Mesenchymal stem cell (in vitro differentiated cells and primary cell): Measurements from ENCODE around the gene DIABLO.
A peak's percentile ranks its signal among the peaks of the same experiment; 100 is the strongest.

Source experiments
- DNase-seq: peaks from one replicate; pipeline ENCODE4 v3.0.0-alpha.2; 2013
- H2AFZ ChIP-seq: one replicate; pipeline ENCODE4 v1.6.1; 2013; ENCODE audit warnings: low read depth, mild to moderate bottlenecking, control low read depth, inconsistent platforms, low read length, moderate library complexity
- H2AK5ac ChIP-seq: 2 replicates; pipeline ENCODE4 v1.6.1; 2013; ENCODE audit warnings: low read length, moderate library complexity, mild to moderate bottlenecking, inconsistent platforms; ENCODE audit not compliant: severe bottlenecking
- H2BK120ac ChIP-seq: one replicate; pipeline ENCODE4 v1.6.1; 2013; ENCODE audit warnings: low read depth, mild to moderate bottlenecking, inconsistent platforms, low read length, moderate library complexity
- H2BK12ac ChIP-seq, 2 experiments: one replicate each; pipeline ENCODE4 v1.6.1; 2013; ENCODE audit warnings: inconsistent platforms in 2 of 2, low read length in 2 of 2, mild to moderate bottlenecking in 2 of 2, moderate library complexity in 2 of 2, control low read depth in 1 of 2
- H2BK15ac ChIP-seq: one replicate; pipeline ENCODE4 v1.6.1; 2013; ENCODE audit warnings: mild to moderate bottlenecking, low read depth, inconsistent platforms; ENCODE audit not compliant: poor library complexity, severe bottlenecking
- H2BK5ac ChIP-seq: 2 replicates; pipeline ENCODE4 v1.6.1; 2013; ENCODE audit warnings: low read depth, mild to moderate bottlenecking, low read length, control low read depth, inconsistent platforms; ENCODE audit not compliant: poor library complexity, severe bottlenecking
- H3K14ac ChIP-seq, 2 experiments: one replicate each; pipeline ENCODE4 v1.6.1; 2013; ENCODE audit warnings: inconsistent platforms in 2 of 2, low read length in 2 of 2, control low read depth in 1 of 2, mild to moderate bottlenecking in 1 of 2, moderate library complexity in 1 of 2
- H3K18ac ChIP-seq, 2 experiments: one replicate each; pipeline ENCODE4 v1.6.1; 2013; ENCODE audit warnings: inconsistent platforms in 2 of 2, low read length in 2 of 2, control low read depth in 1 of 2, low read depth in 1 of 2, mild to moderate bottlenecking in 1 of 2
- H3K23ac ChIP-seq, 2 experiments: one replicate each; pipeline ENCODE4 v1.6.1; 2013; ENCODE audit warnings: inconsistent platforms in 2 of 2, low read length in 2 of 2, mild to moderate bottlenecking in 2 of 2, moderate library complexity in 2 of 2, control low read depth in 1 of 2
- H3K27ac ChIP-seq: 2 replicates; pipeline ENCODE4 v1.5.1; 2013; ENCODE audit warnings: mild to moderate bottlenecking, moderate library complexity, low read length, control low read depth, inconsistent platforms; ENCODE audit not compliant: poor library complexity, severe bottlenecking
- H3K27me3 ChIP-seq, 2 experiments: 2 replicates each; pipeline versions ENCODE4 v1.6.1 to v1.7.0; 2013; ENCODE audit warnings: low read length in 2 of 2, mild to moderate bottlenecking in 2 of 2, moderate library complexity in 2 of 2, control low read depth in 1 of 2, inconsistent platforms in 1 of 2; ENCODE audit not compliant: control insufficient read depth in 1 of 2, insufficient read depth in 1 of 2
- H3K36me3 ChIP-seq, 2 experiments: 2 replicates each; pipeline versions ENCODE4 v1.6.1 to v1.7.0; 2013; ENCODE audit warnings: low read length in 2 of 2, control low read depth in 1 of 2, inconsistent platforms in 1 of 2, low read depth in 1 of 2, mild to moderate bottlenecking in 1 of 2; ENCODE audit not compliant: insufficient read depth in 2 of 2, control insufficient read depth in 1 of 2
- H3K4ac ChIP-seq, 2 experiments: one replicate each; pipeline ENCODE4 v1.6.1; 2013; ENCODE audit warnings: inconsistent platforms in 2 of 2, low read length in 2 of 2, mild to moderate bottlenecking in 2 of 2, moderate library complexity in 2 of 2, control low read depth in 1 of 2, low read depth in 1 of 2
- H3K4me1 ChIP-seq: 2 replicates; pipeline ENCODE4 v1.6.1; 2013; ENCODE audit warnings: low read depth, low read length, control low read depth; ENCODE audit not compliant: control insufficient read depth, insufficient read depth
- H3K4me2 ChIP-seq: 2 replicates; pipeline ENCODE4 v1.6.1; 2013; ENCODE audit warnings: low read length, mild to moderate bottlenecking, inconsistent platforms; ENCODE audit not compliant: poor library complexity, severe bottlenecking
- H3K4me3 ChIP-seq, 2 experiments: 2 replicates each; pipeline versions ENCODE4 v1.5.1 to v1.7.0; 2013; ENCODE audit warnings: low read length in 2 of 2, mild to moderate bottlenecking in 2 of 2, control low read depth in 1 of 2, low read depth in 1 of 2; ENCODE audit not compliant: insufficient read depth in 1 of 2
- H3K79me1 ChIP-seq: replicated peaks from 2 replicates; pipeline ENCODE4 v1.6.1; 2013; ENCODE audit warnings: mild to moderate bottlenecking, control low read depth, low read length, inconsistent platforms; ENCODE audit not compliant: poor library complexity, severe bottlenecking
- H3K9ac ChIP-seq: 2 replicates; pipeline ENCODE4 v1.7.0; 2013; ENCODE audit warnings: mild to moderate bottlenecking, low read length, moderate library complexity
- H3K9me3 ChIP-seq: 2 replicates; pipeline ENCODE4 v1.7.0; 2013; ENCODE audit warnings: mild to moderate bottlenecking, low read length; ENCODE audit not compliant: control insufficient read depth
- H4K8ac ChIP-seq: one replicate; pipeline ENCODE4 v1.6.1; 2013; ENCODE audit warnings: inconsistent platforms, mild to moderate bottlenecking, low read length, moderate library complexity
- H4K91ac ChIP-seq: one replicate; pipeline ENCODE4 v1.6.1; 2013; ENCODE audit warnings: mild to moderate bottlenecking, low read length, inconsistent platforms
- WGBS: methylation state at CpG from one replicate; pipeline ENCODE4 v1.1.7; 2013; ENCODE audit warnings: mixed read lengths; 5-methylcytosine and 5-hydroxymethylcytosine counted together

The DIABLO gene

GRCh38 chr12:122185079-122185478 lies 40.8 kb downstream of the DIABLO start:
- DNase-seq = no peak
- WGBS = 93% methylated on average over 7 of the region's 7 CpGs

GRCh38 chr12:122184517-122184916 lies 41.3 kb downstream of the DIABLO start:
- peaks cover 9% of the 10 kb centered on the region for H3K4me1 ChIP-seq
- 93% methylated on average over 14 of the region's 18 CpGs for WGBS
- no peak overlapping the region for H3K27ac ChIP-seq
- no peaks in the 10 kb centered on the region for H3K9me3 ChIP-seq
- no peak overlapping the region for H4K8ac ChIP-seq
- peak overlapping the region in 1 of 2 experiments; percentile 35 for H3K4ac ChIP-seq
- no peak for DNase-seq
- H2BK15ac ChIP-seq = no peak overlapping the region
- no peak overlapping the region for H2BK120ac ChIP-seq
- no peak overlapping the region for H4K91ac ChIP-seq
- H3K36me3 ChIP-seq = no peaks in the 10 kb centered on the region
- no peak overlapping the region for H3K23ac ChIP-seq
- no peak overlapping the region for H3K9ac ChIP-seq
- H3K4me3 ChIP-seq = no peak overlapping the region
- H3K18ac ChIP-seq = no peak overlapping the region
- H2BK12ac ChIP-seq = no peak overlapping the region
- no peak overlapping the region for H2AK5ac ChIP-seq
- no peak overlapping the region for H3K4me2 ChIP-seq
- H2AFZ ChIP-seq = peak overlapping the region; percentile 43
- no peak overlapping the region for H2BK5ac ChIP-seq
- H3K14ac ChIP-seq = no peak overlapping the region
- H3K79me1 ChIP-seq = no peaks in the 10 kb centered on the region
- peaks cover 0 to 9% of the 10 kb centered on the region in 2 experiments for H3K27me3 ChIP-seq

More at GRCh38 chr12:122185079-122185478, 40.8 kb downstream of the DIABLO start:
- Histone ChIP-seq H3K27ac (no peak overlapping the region), H3K4me1 (peaks cover 9% of the 10 kb centered on the region), H2BK5ac (no peak overlapping the region), H3K4ac (no peak overlapping the region), H4K8ac (no peak overlapping the region), H3K27me3 (peaks cover 0 to 9% of the 10 kb centered on the region in 2 experiments), H3K23ac (no peak overlapping the region), H3K4me2 (no peak overlapping the region), H2BK120ac (no peak overlapping the region), H2AFZ (no peak overlapping the region), H3K4me3 (no peak overlapping the region), H3K9me3 (no peaks in the 10 kb centered on the region), H3K36me3 (no peaks in the 10 kb centered on the region), H3K18ac (no peak overlapping the region), H2AK5ac (no peak overlapping the region), H2BK15ac (no peak overlapping the region), H2BK12ac (no peak overlapping the region), H4K91ac (no peak overlapping the region), H3K79me1 (no peaks in the 10 kb centered on the region), H3K14ac (no peak overlapping the region), H3K9ac (no peak overlapping the region)

- Histone ChIP-seq H2BK12ac (peak overlapping the region in 1 of 2 experiments; percentile 18), H2BK15ac (no peak overlapping the region), H2AK5ac (no peak overlapping the region), H2AFZ (peak overlapping the region; percentile 77), H4K8ac (peak overlapping the region; percentile 16), H3K23ac (no peak overlapping the region), H3K27me3 (peaks cover 0 to under 1% of the 10 kb centered on the region in 2 experiments), H2BK5ac (no peak overlapping the region), H4K91ac (peak overlapping the region; percentile 3), H3K36me3 (no peaks in the 10 kb centered on the region), H3K9me3 (no peaks in the 10 kb centered on the region), H3K4me1 (peaks cover 9% of the 10 kb centered on the region), H3K4ac (no peak overlapping the region), H3K4me3 (peak overlapping the region in 1 of 2 experiments; percentile 76), H2BK120ac (no peak overlapping the region), H3K9ac (peak overlapping the region; percentile 78), H3K4me2 (peak overlapping the region; percentile 97), H3K18ac (peak overlapping the region in 1 of 2 experiments; percentile 84), H3K27ac (no peak overlapping the region), H3K14ac (no peak overlapping the region), H3K79me1 (no peaks in the 10 kb centered on the region)
- 79% methylated on average over 10 of the region's 10 CpGs for WGBS
- no peak for DNase-seq
Measured at GRCh38 chr12:122183588-122183940, 42.3 kb downstream of the DIABLO start.

- peak within 1 kb of the TSS in 1 of 2 experiments; percentile 18 for H2BK12ac ChIP-seq
- peak; percentile 44 for DNase-seq
- peak within 1 kb of the TSS; percentile 94 for H4K8ac ChIP-seq
- no peak within 1 kb of the TSS for H2BK5ac ChIP-seq
- H2AFZ ChIP-seq = peak within 1 kb of the TSS; percentile 77
- no peak within 1 kb of the TSS for H2BK15ac ChIP-seq
- peak within 1 kb of the TSS; percentile 97 for H3K4me2 ChIP-seq
- H3K27ac ChIP-seq = no peak within 1 kb of the TSS
- H3K4me3 ChIP-seq = peak within 1 kb of the TSS; percentile 72 to 76
- peak within 1 kb of the TSS; percentile 37 for H2BK120ac ChIP-seq
- no peaks in the 10 kb centered on the region for H3K9me3 ChIP-seq
- peak within 1 kb of the TSS; percentile 67 for H3K4ac ChIP-seq
- H3K23ac ChIP-seq = peak within 1 kb of the TSS in 1 of 2 experiments; percentile 72
- H3K36me3 ChIP-seq = no peaks in the 10 kb centered on the region
- peak within 1 kb of the TSS; percentile 78 for H3K9ac ChIP-seq
- 2% methylated on average over 60 of the region's 63 CpGs for WGBS
- peak within 1 kb of the TSS; percentile 78 for H4K91ac ChIP-seq
- H3K4me1 ChIP-seq = peaks cover 9% of the 10 kb centered on the region
- H2AK5ac ChIP-seq = no peak within 1 kb of the TSS
- H3K14ac ChIP-seq = peak within 1 kb of the TSS; percentile 18 to 69
- H3K79me1 ChIP-seq = no peaks in the 10 kb centered on the region
- no peaks in the 10 kb centered on the region for H3K27me3 ChIP-seq
- peak within 1 kb of the TSS; percentile 23 to 84 for H3K18ac ChIP-seq
Measured at GRCh38 chr12:122182887-122183587, 42.8 kb downstream of the DIABLO start, which contains the start of gene LRRC43. TSS of gene LRRC43 (plus strand) at chr12:122183123. CDS start at chr12:122183145, 22 bp downstream.
